ENCODE data around the gene EAF1.
"Not testable (repeated sequence)": the region's sequence is repeated elsewhere in the genome, so short reads cannot be mapped to it uniquely, and the experiment has no call there.

The EAF1 gene

DNA sequence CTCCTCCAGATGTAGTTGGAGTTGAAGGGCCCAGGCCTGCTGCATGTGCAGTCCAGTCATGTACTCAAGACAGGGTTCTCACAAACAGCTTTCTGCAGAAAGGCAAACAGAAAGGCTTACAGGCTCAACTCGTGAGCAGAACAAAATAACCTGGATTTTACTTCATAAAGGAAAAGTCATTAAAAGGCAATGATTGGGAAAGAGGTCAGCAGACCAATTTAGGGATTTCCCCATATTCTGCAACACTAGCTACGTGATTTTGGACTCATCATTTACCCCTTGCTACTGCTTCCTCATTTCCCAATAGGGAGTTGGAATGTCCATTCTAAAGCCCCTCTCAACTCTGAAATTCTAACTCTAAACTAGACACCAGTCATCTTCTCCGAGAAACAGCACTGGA, 18.2 kb upstream of the EAF1 start:
- no peak for DNase-seq

DNA sequence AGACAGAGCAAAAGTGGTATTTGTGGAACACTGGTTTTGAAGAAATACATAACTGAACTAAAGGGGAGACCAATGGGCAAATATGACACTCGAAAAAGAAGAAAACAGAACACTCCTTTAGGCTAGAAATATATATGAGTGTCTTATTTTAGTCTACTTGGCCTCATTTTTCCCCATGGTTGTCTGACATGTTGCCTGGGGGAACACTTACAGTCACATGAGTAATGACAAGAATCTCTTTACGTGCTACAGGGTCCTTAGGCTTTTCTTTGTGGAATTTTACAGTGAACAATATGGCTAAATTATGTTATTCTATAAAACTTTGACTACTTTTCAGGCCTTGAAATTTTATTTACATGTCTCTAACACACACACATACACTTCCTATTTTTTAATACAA, 17.6 kb upstream of the EAF1 start:
- DNase-seq: no peak

GRCh38 chr3:15410966-15411365, 16.4 kb upstream of the EAF1 start:
- not testable (repeated sequence) for DNase-seq

GRCh38 chr3:15420871-15421270, 6.5 kb upstream of the EAF1 start:
- DNase-seq: no peak

DNA sequence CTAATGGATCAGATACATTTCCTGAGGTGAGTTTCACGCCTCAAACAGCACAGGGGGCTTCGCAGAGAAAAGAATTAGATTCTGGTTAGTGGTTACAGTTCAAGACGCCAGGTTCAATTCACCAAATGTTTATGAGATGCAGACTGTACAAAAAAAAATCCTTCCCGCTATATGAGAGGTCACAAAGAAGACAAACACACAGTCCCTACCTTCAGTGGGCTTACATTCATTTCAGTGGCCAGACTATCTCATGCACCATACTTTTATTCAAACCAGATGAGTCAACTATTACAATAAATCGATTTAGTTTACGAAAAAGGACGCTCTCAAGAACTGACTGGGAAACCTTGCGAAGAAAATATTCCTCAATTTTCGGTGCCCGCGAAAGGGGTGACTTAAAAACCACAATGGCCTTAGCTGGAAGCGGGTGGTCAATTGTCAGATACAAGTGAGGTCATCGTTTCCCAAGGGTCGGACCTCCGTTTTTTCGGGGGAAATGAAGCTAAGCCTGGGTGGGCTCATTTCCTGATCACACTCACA, 749 bp upstream of the EAF1 start:
- DNase-seq: no peak

GRCh38 chr3:15427981-15428380, 583 bp downstream of the EAF1 start:
- no peak for DNase-seq

DNA sequence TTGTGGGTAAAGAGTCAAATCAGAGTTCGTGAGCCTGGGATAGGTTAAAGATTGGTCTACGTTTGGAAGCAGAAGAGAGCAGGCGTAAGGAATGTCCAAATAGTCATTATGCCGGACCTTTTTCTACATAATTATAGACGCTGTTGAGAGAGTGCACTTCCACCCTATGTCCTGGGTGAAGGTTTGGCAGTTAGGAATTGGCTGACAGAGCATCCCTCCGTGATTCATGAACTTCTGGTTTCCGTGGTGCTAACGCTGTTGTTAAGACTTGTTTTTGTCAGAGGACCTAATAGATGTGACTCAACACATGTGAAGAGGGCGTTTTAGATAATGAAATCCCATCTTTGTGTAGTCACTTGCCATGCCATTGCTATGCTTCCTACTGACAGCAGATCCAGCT, 1.1 kb downstream of the EAF1 start:
- DNase-seq: no peak

DNA sequence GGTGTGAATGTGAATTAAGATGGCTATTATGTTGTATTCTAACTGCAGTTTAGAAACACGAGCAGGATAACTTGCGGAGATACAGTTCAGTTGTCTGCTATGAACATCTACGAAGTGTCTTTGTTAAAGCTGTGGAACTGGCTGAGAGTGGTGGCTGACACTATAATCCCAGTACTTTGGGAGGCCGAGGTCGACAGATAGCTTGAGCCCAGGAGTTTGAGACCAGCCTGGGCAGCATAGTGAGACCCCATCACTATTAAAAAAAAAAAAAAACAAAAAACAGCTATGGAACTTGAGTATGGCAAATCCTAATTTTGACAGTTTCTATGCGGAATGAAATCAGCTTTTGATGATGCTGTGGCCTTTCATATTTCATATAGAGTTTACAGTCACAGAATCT, 1.7 kb downstream of the EAF1 start:
- DNase-seq: no peak

GRCh38 chr3:15430624-15431023, 3.2 kb downstream of the EAF1 start:
- no peak for DNase-seq

- DNase-seq: no peak
Measured at GRCh38 chr3:15431256-15431837, 3.9 kb downstream of the EAF1 start.

GRCh38 chr3:15433531-15433930, 6.1 kb downstream of the EAF1 start:
- DNase-seq: no peak

GRCh38 chr3:15434756-15435155, 7.4 kb downstream of the EAF1 start:
- no peak for DNase-seq

DNA sequence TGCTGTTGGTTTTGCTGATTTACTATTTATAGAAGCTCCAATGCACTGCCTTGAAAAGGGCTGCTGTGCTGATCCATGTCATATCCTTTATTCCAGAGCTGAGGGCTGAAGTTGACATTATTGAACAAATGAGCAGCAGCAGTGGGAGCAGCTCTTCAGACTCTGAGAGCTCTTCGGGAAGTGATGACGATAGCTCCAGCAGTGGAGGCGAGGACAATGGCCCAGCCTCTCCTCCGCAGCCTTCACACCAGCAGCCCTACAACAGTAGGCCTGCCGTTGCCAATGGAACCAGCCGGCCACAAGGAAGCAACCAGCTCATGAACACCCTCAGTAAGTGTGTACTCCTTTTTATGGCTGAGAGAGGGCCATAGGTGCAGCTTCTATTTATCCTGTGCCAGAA, 8.8 kb downstream of the EAF1 start:
- peak in 1 of 2 donors; percentile 17 for DNase-seq

- DNase-seq: no peak
Measured at GRCh38 chr3:15438983-15439382, 11.6 kb downstream of the EAF1 start.

GRCh38 chr3:15439476-15439875, 12.1 kb downstream of the EAF1 start:
- DNase-seq: no peak

DNA sequence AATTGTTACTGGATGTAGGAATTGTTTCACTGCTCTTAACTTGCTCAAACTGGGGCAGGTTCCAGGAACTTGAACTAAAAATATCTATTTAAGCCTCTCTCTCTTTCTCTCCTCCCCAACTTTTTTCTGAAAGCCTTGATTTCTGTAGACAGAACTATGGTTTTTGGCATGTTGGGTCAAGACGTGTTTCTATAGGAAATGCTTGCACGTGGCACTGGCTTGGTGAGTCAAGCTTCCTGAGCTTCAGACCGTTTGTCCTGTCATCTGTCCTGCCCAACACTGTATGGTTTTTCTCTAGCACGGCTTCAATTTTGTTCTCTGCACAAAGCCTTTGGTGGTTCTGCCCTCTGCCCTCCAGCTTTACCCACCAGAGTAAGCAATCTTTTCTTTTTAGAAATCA, 13.5 kb downstream of the EAF1 start:
- no peak for DNase-seq

- DNase-seq: no peak
Measured at GRCh38 chr3:15443826-15444524, 16.6 kb downstream of the EAF1 start.

DNA sequence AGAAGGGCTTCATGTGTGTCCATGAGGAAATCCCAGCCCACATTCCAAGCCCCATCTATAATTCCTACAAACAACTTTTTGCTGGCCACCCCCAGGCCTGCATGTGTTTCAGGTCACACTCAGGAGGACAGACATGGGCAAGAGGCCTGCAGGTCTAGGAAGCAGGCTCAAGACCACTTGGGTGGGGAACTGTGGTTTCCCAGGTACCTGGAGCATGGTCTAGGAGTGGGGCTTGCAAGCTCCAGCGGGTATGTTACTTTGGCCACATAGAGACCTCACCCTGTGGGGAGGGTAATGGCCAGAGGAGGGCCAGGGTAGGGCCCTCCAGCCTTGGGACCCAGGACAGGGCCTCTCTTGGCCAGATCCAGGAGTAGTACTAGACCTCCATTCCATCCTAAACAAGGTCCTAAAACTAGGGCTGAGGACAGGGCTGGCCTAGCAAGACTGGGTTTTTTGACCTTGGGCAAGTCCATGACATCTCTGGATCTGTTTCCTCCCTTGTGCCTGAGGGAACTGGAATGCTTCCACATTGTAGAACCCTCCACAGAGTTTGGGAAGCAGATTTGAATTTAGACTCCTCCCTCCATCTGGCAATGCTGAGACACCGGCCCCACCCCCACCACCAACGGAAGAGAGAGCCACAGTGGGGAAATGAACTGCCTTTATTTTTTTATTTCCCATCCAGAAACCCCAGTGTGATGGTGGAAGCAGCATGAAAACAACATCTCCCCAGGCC, 22.3 kb downstream of the EAF1 start:
- no peak for DNase-seq

GRCh38 chr3:15450438-15451215, 23.2 kb downstream of the EAF1 start:
- no peak for DNase-seq

GRCh38 chr3:15451216-15452113, 24.1 kb downstream of the EAF1 start:
- no peak for DNase-seq

DNA sequence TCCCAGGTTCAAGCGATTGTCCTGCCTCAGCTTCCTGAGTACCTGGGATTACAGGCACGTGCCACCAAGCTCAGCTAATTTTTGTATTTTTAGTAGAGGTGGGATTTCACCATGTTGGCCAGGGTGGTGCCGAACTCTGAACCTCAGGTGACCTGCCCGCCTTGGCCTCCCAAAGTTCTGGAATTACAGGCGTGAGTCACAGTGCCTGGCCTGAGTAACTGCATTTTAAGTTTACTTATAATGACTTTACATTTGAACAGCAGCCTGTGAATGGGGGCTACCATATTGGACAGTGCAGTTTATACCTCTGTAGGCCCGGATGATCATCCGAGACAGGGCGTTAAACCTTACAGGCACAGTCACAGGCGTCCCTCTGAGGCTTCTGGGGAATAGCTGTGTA, 24.8 kb downstream of the EAF1 start:
- no peak for DNase-seq

DNA sequence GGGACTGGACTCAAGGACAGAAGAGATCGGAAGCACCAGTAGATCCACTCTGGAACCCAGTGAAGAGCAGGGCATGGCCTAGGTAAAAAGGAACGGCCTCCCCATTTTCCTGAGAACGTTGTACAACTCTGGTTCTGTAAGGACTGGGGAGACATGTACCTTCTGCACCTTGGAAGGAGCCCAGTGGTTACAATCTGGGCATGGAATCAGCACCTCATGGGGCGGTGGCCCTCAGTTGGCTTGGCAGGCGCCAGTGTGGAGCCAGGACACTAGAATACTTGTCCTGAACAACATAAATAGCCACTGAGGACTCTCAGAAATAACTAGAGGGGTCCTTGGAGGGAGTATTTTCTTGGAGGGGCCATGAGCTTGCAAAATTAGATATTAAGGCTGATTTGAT, 25.6 kb downstream of the EAF1 start:
- DNase-seq: no peak
